HL-60 (cell line): Measurements from ENCODE around the gene MTX3.
A peak's percentile ranks its signal among the peaks of the same experiment; 100 is the strongest.

ENCODE experiments used
- DNase-seq, 2 experiments: peaks; one replicate each; pipeline ENCODE4 v3.0.0-alpha.2; 2010 to 2020; ENCODE audit warnings: low read depth in 1 of 2, low spot score in 1 of 2
- H3K27ac ChIP-seq: fragments of 250-450 bp; sonication (Bioruptor Pico); replicated peaks from 2 replicates; pipeline ENCODE4 v1.5.1; 2020; ENCODE audit warnings: mild to moderate bottlenecking, moderate library complexity
- H3K27me3 ChIP-seq: fragments of 250-450 bp; sonication (Bioruptor Pico); 2 replicates; pipeline ENCODE4 v1.5.1; 2021; ENCODE audit warnings: mild to moderate bottlenecking, moderate library complexity; ENCODE audit not compliant: insufficient read depth, poor library complexity, severe bottlenecking
- H3K4me3 ChIP-seq: replicated peaks from 2 replicates; pipeline ENCODE4 v1.5.1; 2011; ENCODE audit warnings: mild to moderate bottlenecking, control low read depth, low read length; ENCODE audit not compliant: insufficient read depth
- CTCF ChIP-seq: IDR thresholded peaks from one replicate; pipeline ENCODE4 v1.5.1; 2011; ENCODE audit warnings: low read length, control low read depth, inconsistent platforms; ENCODE audit not compliant: insufficient read depth
- GABPA ChIP-seq: IDR thresholded peaks from 2 replicates; pipeline ENCODE4 v1.6.1; 2012; ENCODE audit warnings: low read depth
- POLR2AphosphoS5 ChIP-seq: IDR thresholded peaks from 2 replicates; pipeline ENCODE4 v1.6.1; 2012; ENCODE audit warnings: low read depth
- REST ChIP-seq: IDR thresholded peaks from 2 replicates; pipeline ENCODE4 v1.6.1; 2012; ENCODE audit warnings: low read depth; ENCODE audit not compliant: insufficient replicate concordance
- SPI1 ChIP-seq: IDR thresholded peaks from 2 replicates; pipeline ENCODE4 v1.6.1; 2012; ENCODE audit warnings: low read depth, mild to moderate bottlenecking, borderline replicate concordance

MTX3 gene

GRCh38 chr5:79961716-79962574, 29.1 kb downstream of the MTX3 start:
- no peak overlapping the region for H3K4me3 ChIP-seq
- no peak overlapping the region for H3K27ac ChIP-seq
- no peaks in the 10 kb centered on the region for H3K27me3 ChIP-seq
- no peak for TF ChIP-seq POLR2AphosphoS5
- no peak for TF ChIP-seq CTCF
- peak; percentile 70 for TF ChIP-seq SPI1
- no peak for TF ChIP-seq GABPA
- DNase-seq, result peak in 1 of 2 experiments; percentile 25

- no peak overlapping the region for H3K4me3 ChIP-seq
- no peak for DNase-seq
- no peak for TF ChIP-seq REST
- peak; percentile 7; the same call in 1 of the 2 replicates for TF ChIP-seq SPI1
Observed at GRCh38 chr5:79959407-79959806, 31.7 kb downstream of the MTX3 start.

GRCh38 chr5:79955941-79956670, 35.0 kb downstream of the MTX3 start:
- Histone ChIP-seq H3K27me3 (no peaks in the 10 kb centered on the region), H3K27ac (no peak overlapping the region), H3K4me3 (no peak overlapping the region)
- no peak for DNase-seq
- no peak for TF ChIP-seq CTCF
- no peak for TF ChIP-seq REST
- no peak for TF ChIP-seq POLR2AphosphoS5
- TF ChIP-seq GABPA, result no peak
- TF ChIP-seq SPI1, result no peak

More at GRCh38 chr5:79959407-79959806, 31.7 kb downstream of the MTX3 start:
- no peak overlapping the region for H3K27ac ChIP-seq
- no peaks in the 10 kb centered on the region for H3K27me3 ChIP-seq

- DNase-seq, result no peak
- Histone ChIP-seq H3K27me3 (no peaks in the 10 kb centered on the region), H3K27ac (no peak overlapping the region), H3K4me3 (no peak overlapping the region)
- TF ChIP-seq POLR2AphosphoS5, result no peak
- no peak for TF ChIP-seq REST
- TF ChIP-seq CTCF, result no peak
- no peak for TF ChIP-seq GABPA
- TF ChIP-seq SPI1, result no peak
Observed at GRCh38 chr5:79955356-79955895, 35.6 kb downstream of the MTX3 start.
